Lung (tissue), 12 donors: ENCODE measurements around the gene SESTD1. TPM values are rescaled to one million over a fixed set of nuclear protein-coding genes. Genes with fewer than 3 reads are reported as not detected.
A peak's percentile ranks its signal among the peaks of the same experiment; 100 is the strongest.

ENCODE experiments used
- ATAC-seq: fragments of 200-7000 bp; cut with Tn5 transposase; one replicate; pipeline ENCODE4 v1.9.1; 2020; ENCODE audit warnings: moderate number of reproducible peaks; ENCODE audit not compliant: insufficient read depth, low FRiP score
- DNase-seq, 3 donors: peaks; one replicate each; pipeline ENCODE4 v3.0.0-alpha.2; 2013 to 2017
- H3K27ac ChIP-seq, 2 donors: one replicate each; pipeline ENCODE4 v1.5.1; 2013; ENCODE audit warnings: mild to moderate bottlenecking in 2 of 2, moderate library complexity in 2 of 2, control low read depth in 1 of 2, inconsistent platforms in 1 of 2, low read depth in 1 of 2, low read length in 1 of 2
- H3K27me3 ChIP-seq, 3 donors: one replicate each; pipeline ENCODE4 v1.5.1; 2013; ENCODE audit warnings: low read length in 2 of 3; ENCODE audit not compliant: control insufficient read depth in 3 of 3, insufficient read depth in 3 of 3
- H3K36me3 ChIP-seq, 4 donors: one replicate each; pipeline ENCODE4 v1.5.1; 2013; ENCODE audit warnings: low read length in 4 of 4, mild to moderate bottlenecking in 1 of 4, moderate library complexity in 1 of 4; ENCODE audit not compliant: control insufficient read depth in 4 of 4, insufficient read depth in 4 of 4
- H3K4me1 ChIP-seq, 5 donors: one replicate each; pipeline ENCODE4 v1.5.1; 2013; ENCODE audit warnings: low read length in 5 of 5, mild to moderate bottlenecking in 2 of 5, moderate library complexity in 1 of 5; ENCODE audit not compliant: control insufficient read depth in 5 of 5, insufficient read depth in 5 of 5
- H3K4me3 ChIP-seq: one replicate; pipeline ENCODE4 v1.5.1; 2013; ENCODE audit warnings: mild to moderate bottlenecking, control low read depth, moderate library complexity
- H3K9ac ChIP-seq, 2 donors: one replicate each; pipeline ENCODE4 v1.5.1; 2013; ENCODE audit warnings: low read length in 2 of 2, control low read depth in 1 of 2; ENCODE audit not compliant: insufficient read depth in 1 of 2
- H3K9me3 ChIP-seq, 4 donors: one replicate each; pipeline ENCODE4 v1.5.1; 2013; ENCODE audit warnings: low read length in 3 of 4, mild to moderate bottlenecking in 1 of 4, moderate library complexity in 1 of 4; ENCODE audit not compliant: control insufficient read depth in 4 of 4, insufficient read depth in 3 of 4
- WGBS, 2 donors: extraction: QIAGEN DNeasy Blood & Tissue Kit; methylation state at CpG; one replicate each; pipeline ENCODE4 v1.1.7; 2013; 5-methylcytosine and 5-hydroxymethylcytosine counted together
- polyA plus RNA-seq, 2 donors: library from polyadenylated mRNA; stranded (reverse); fragments of 200-250 nt; gene quantifications; one replicate each; pipeline ENCODE4 v1.2.1, GENCODE V29; 2013
- total RNA-seq, 2 donors: library from RNA; depleted of rRNA in 1 of 2; stranded (reverse); fragments of >200 nt in 1 of 2; gene quantifications; one replicate each; pipeline ENCODE4 v1.2.1, GENCODE V29; 2014 to 2021
- TF ChIP-seq, protein P1 (sequence below): IDR thresholded peaks from 2 replicates; pipeline ENCODE4 v1.5.1; 2012; ENCODE audit warnings: mild to moderate bottlenecking; ENCODE audit errors: control extremely low read depth, extremely low read depth
- donor health status: control.
- donor health status: control.
- donor health status: Bipolar disorder and iron deficiency.
- donor health status: healthy.
- donor health status: DM: yes; HTN: yes; CAD: no.

Gene SESTD1
- total and polyA plus RNA-seq, 4 donors: 11.2 to 96.4 (median 49.3) TPM

- 0 to 15% methylated on average over 1 of the region's 1 CpG for WGBS, 2 donors
- ATAC-seq (no peak), DNase-seq (no peak)
- H3K27ac ChIP-seq: no peak overlapping the region
- no peaks in the 10 kb centered on the region for H3K27me3 ChIP-seq
- peaks cover 0 to 2% (median 0%) of the 10 kb centered on the region in 4 donors for H3K9me3 ChIP-seq
- no peak overlapping the region for H3K4me3 ChIP-seq
- TF ChIP-seq, protein P1, sequence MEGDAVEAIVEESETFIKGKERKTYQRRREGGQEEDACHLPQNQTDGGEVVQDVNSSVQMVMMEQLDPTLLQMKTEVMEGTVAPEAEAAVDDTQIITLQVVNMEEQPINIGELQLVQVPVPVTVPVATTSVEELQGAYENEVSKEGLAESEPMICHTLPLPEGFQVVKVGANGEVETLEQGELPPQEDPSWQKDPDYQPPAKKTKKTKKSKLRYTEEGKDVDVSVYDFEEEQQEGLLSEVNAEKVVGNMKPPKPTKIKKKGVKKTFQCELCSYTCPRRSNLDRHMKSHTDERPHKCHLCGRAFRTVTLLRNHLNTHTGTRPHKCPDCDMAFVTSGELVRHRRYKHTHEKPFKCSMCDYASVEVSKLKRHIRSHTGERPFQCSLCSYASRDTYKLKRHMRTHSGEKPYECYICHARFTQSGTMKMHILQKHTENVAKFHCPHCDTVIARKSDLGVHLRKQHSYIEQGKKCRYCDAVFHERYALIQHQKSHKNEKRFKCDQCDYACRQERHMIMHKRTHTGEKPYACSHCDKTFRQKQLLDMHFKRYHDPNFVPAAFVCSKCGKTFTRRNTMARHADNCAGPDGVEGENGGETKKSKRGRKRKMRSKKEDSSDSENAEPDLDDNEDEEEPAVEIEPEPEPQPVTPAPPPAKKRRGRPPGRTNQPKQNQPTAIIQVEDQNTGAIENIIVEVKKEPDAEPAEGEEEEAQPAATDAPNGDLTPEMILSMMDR: no peak
- H3K9ac ChIP-seq: no peak overlapping the region
- H3K36me3 ChIP-seq: no peaks in the 10 kb centered on the region
- peaks cover 0 to 11% (median 4%) of the 10 kb centered on the region in 5 donors for H3K4me1 ChIP-seq
These were observed 3.8 kb upstream of the SESTD1 start for GRCh38 chr2:179268277-179268925.

DNA sequence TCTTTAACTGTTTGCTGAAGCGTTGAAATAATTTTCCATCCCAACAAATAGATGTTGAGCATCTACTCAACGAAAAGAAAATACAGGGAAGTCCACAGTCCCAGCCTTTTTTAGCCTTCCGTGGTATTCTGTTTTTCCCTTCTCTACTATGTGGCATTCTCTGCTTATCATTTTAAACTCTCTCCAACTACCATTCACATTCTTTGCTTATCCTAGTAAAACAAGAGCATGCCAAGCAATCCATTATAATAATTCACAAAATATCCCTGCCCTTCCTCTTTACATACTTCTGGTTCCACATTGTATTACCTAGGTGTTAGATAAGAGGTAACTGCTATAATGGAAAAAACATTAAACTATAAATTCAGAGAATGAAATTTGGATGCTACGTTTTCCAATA lies 1.6 kb upstream of the SESTD1 start:
- H3K9me3 ChIP-seq: peaks cover 0 to 3% (median 1%) of the 10 kb centered on the region in 4 donors
- H3K27ac ChIP-seq: no peak overlapping the region
- no peaks in the 10 kb centered on the region for H3K27me3 ChIP-seq
- DNase-seq: no peak
- ATAC-seq: no peak
- H3K36me3 ChIP-seq: no peaks in the 10 kb centered on the region
- H3K4me1 ChIP-seq: peaks cover 0 to 15% (median 4%) of the 10 kb centered on the region in 5 donors
- H3K4me3 ChIP-seq: no peak overlapping the region
- no peak overlapping the region for H3K9ac ChIP-seq
- 74 to 87% methylated on average over 4 of the region's 4 CpGs for WGBS, 2 donors
- TF ChIP-seq, protein P1: no peak

DNA sequence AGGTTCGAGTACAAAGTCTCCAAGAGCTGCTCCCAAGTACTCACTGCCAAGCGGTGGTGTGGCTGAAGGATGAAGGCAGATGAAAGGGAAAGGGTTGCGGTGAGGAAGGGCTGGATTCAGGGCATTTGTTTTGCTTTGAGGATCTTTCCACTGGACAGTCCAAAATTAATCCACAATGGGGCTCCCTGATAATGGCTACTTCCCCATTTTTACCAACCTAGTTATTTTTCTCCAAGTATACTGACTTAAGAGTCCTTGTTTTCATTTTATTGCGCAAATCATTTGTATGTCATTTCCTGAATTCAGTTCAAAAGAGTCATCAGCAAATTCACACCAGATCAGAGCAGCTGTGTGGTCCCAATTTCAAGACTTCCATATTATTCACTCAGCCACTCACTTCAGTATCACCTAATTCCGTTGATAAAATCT lies 464 bp upstream of the SESTD1 start:
- Histone ChIP-seq H3K9ac (peak overlapping the region in 1 of 2 donors; percentile 75), H3K9me3 (peaks cover 0 to 3% (median 1%) of the 10 kb centered on the region in 4 donors), H3K36me3 (no peaks in the 10 kb centered on the region), H3K27me3 (no peaks in the 10 kb centered on the region), H3K27ac (peak overlapping the region; percentile 87 to 94), H3K4me3 (no peak overlapping the region), H3K4me1 (peaks cover 0 to 15% (median 4%) of the 10 kb centered on the region in 5 donors)
- peak; percentile 32 for ATAC-seq
- TF ChIP-seq, protein P1: no peak
- peak in 2 of 3 donors; percentile 71 to 73 for DNase-seq
- WGBS, 2 donors: 36 to 37% methylated on average over 5 of the region's 5 CpGs
